Left kidney (tissue), 2 donors: ENCODE measurements around the gene POLR1E. TPM values are rescaled to one million over a fixed set of nuclear protein-coding genes. Genes with fewer than 3 reads are reported as not detected.

Experiments
- DNase-seq: peaks from one replicate; pipeline ENCODE4 v3.0.0-alpha.2; 2013
- polyA plus RNA-seq: library from polyadenylated mRNA; unstranded; fragments of 120-200 nt; gene quantifications from one replicate; pipeline ENCODE4 v1.2.1, GENCODE V29; 2013; ENCODE audit not compliant: insufficient read length

The POLR1E gene
- polyA plus RNA-seq, 1 donor, result 25.8 TPM

GRCh38 chr9:37534412-37534811 lies 48.7 kb downstream of the POLR1E start:
- DNase-seq, result no peak

- no peak for DNase-seq
Observed at GRCh38 chr9:37534901-37535300, 49.2 kb downstream of the POLR1E start.

- no peak for DNase-seq
Observed at GRCh38 chr9:37538099-37538498, 52.4 kb downstream of the POLR1E start.

- DNase-seq, result no peak
Observed at GRCh38 chr9:37539634-37540033, 53.9 kb downstream of the POLR1E start.

- DNase-seq, result no peak
Observed at GRCh38 chr9:37540634-37541033, 54.9 kb downstream of the POLR1E start.

- no peak for DNase-seq
Observed at GRCh38 chr9:37541465-37541864, 55.7 kb downstream of the POLR1E start.

GRCh38 chr9:37542488-37542887 lies 56.7 kb downstream of the POLR1E start:
- DNase-seq, result no peak

- no peak for DNase-seq
Observed at GRCh38 chr9:37542895-37543294, 57.1 kb downstream of the POLR1E start.

- DNase-seq, result no peak
Observed at GRCh38 chr9:37543468-37543867, 57.7 kb downstream of the POLR1E start.

GRCh38 chr9:37547328-37547878 lies 61.7 kb downstream of the POLR1E start:
- no peak for DNase-seq

GRCh38 chr9:37549527-37549926 lies 63.8 kb downstream of the POLR1E start:
- DNase-seq, result no peak

- DNase-seq, result no peak
Observed at GRCh38 chr9:37550781-37551180, 65.0 kb downstream of the POLR1E start.

- no peak for DNase-seq
Observed at GRCh38 chr9:37551468-37551867, 65.7 kb downstream of the POLR1E start.

GRCh38 chr9:37551888-37552287 lies 66.1 kb downstream of the POLR1E start:
- DNase-seq, result no peak

Other genes with a start within 250 kb of the POLR1E start
- gene GRHPR, start 63.3 kb upstream of the POLR1E start, polyA plus RNA-seq, result 124 TPM
- 32.9 TPM for gene ZBTB5, start 20.5 kb upstream of the POLR1E start, polyA plus RNA-seq
- 16.5 TPM for gene FBXO10, start 90.4 kb downstream of the POLR1E start, polyA plus RNA-seq
- gene TOMM5, start 106.6 kb downstream of the POLR1E start, polyA plus RNA-seq, result 118 TPM
- gene FRMPD1, start 165.0 kb downstream of the POLR1E start, polyA plus RNA-seq, result 1.0 TPM